Left lung (tissue), 10 donors: ENCODE measurements around the gene TXNL1. TPM values are rescaled to one million over a fixed set of nuclear protein-coding genes. Genes with fewer than 3 reads are reported as not detected.

Experiments
- ATAC-seq: fragments of 200-7000 bp; cut with Tn5 transposase; one replicate; pipeline ENCODE4 v1.9.1; 2020; ENCODE audit warnings: moderate library complexity
- DNase-seq, 4 donors: peaks; one replicate each; pipeline ENCODE4 v3.0.0-alpha.2; 2013 to 2020
- H3K27ac ChIP-seq, 2 donors: fragments of 200-600 bp; sonication (generic) in 1 of 2; one replicate each; pipeline versions ENCODE4 v1.5.0 to v1.8.0; 2020 to 2021
- H3K27me3 ChIP-seq, 2 donors: fragments of 200-600 bp; sonication (generic) in 1 of 2; one replicate each; pipeline versions ENCODE4 v1.5.0 to v1.8.0; 2020 to 2021
- H3K36me3 ChIP-seq, 2 donors: fragments of 200-600 bp; sonication (generic) in 1 of 2; one replicate each; pipeline versions ENCODE4 v1.5.0 to v1.8.0; 2020 to 2021
- H3K4me1 ChIP-seq, 2 donors: fragments of 200-600 bp; one replicate each; pipeline ENCODE4 v1.8.0; 2021
- H3K4me3 ChIP-seq, 2 donors: fragments of 200-600 bp; sonication (generic) in 1 of 2; one replicate each; pipeline versions ENCODE4 v1.5.0 to v1.8.0; 2020 to 2021; ENCODE audit warnings: mild to moderate bottlenecking in 1 of 2
- H3K9me3 ChIP-seq, 2 donors: fragments of 200-600 bp; sonication (generic) in 1 of 2; one replicate each; pipeline versions ENCODE4 v1.5.0 to v1.8.0; 2020 to 2021
- intact Hi-C, 2 donors: fragments of 100-400 bp; cut with DNase I; formaldehyde crosslinking; loops; one replicate each; pipeline versions ENCODE4 v1.11.2 to v1.14.2; 2022
- polyA plus RNA-seq, 6 donors: library from polyadenylated mRNA; unstranded; fragments of 120-200 nt; gene quantifications; one replicate each; pipeline ENCODE4 v1.2.1, GENCODE V29; 2013; ENCODE audit not compliant: insufficient read length in 6 of 6
- total RNA-seq, 2 donors: library from RNA; stranded (reverse); fragmentation: NEBNext Ultra II Directional; extraction: Animal tissue kit (Norgen Biotek cat#: 25700); gene quantifications; one replicate each; pipeline ENCODE4 v1.2.1, GENCODE V29; 2021
- TF ChIP-seq, protein P1 (sequence below), 2 donors: fragments of 200-600 bp; sonication (generic) in 1 of 2; IDR thresholded peaks; one replicate each; pipeline versions ENCODE4 v1.5.0 to v1.8.0; 2021; ENCODE audit warnings: antibody characterized with exemption in 2 of 2
- donor health status: DM: no; HTN: yes; CAD: no.
- donor health status: DM: no; HTN: no; CAD: no.

The TXNL1 gene
- total and polyA plus RNA-seq, 8 donors = 54.3 to 120 (median 105) TPM

- DNase-seq = no peak
- Histone ChIP-seq H3K27ac (no peak overlapping the region), H3K36me3 (peaks cover 0 to 14% of the 10 kb centered on the region in 2 donors), H3K4me1 (no peaks in the 10 kb centered on the region), H3K4me3 (no peak overlapping the region), H3K9me3 (no peaks in the 10 kb centered on the region), H3K27me3 (no peaks in the 10 kb centered on the region)
- intact Hi-C loops = no loop called here
- TF ChIP-seq, protein P1, sequence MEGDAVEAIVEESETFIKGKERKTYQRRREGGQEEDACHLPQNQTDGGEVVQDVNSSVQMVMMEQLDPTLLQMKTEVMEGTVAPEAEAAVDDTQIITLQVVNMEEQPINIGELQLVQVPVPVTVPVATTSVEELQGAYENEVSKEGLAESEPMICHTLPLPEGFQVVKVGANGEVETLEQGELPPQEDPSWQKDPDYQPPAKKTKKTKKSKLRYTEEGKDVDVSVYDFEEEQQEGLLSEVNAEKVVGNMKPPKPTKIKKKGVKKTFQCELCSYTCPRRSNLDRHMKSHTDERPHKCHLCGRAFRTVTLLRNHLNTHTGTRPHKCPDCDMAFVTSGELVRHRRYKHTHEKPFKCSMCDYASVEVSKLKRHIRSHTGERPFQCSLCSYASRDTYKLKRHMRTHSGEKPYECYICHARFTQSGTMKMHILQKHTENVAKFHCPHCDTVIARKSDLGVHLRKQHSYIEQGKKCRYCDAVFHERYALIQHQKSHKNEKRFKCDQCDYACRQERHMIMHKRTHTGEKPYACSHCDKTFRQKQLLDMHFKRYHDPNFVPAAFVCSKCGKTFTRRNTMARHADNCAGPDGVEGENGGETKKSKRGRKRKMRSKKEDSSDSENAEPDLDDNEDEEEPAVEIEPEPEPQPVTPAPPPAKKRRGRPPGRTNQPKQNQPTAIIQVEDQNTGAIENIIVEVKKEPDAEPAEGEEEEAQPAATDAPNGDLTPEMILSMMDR (IDR thresholded peaks at IDR 0.05) = no peak
- no peak for ATAC-seq
Measured at GRCh38 chr18:56672981-56673380, 34.6 kb upstream of the TXNL1 start.

DNA sequence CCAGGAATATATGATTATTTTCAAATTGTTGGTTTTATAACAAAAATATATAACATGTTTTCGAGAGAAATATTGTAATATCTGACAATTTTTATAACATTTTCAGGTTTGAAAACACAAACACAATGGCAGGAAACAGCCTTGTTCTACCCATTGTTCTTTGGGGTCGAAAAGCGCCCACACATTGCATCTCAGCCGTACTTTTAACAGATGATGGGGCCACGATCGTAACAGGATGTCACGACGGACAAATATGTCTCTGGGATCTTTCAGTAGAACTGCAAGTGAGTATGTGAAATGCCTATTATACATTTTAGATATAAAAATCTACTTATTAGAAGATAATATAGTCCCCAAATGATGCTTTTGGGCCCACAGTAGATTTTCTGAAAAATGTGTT, 34.0 kb upstream of the TXNL1 start:
- DNase-seq (no peak), ATAC-seq (no peak)
- intact Hi-C loops = no loop called here
- H3K27me3 ChIP-seq = no peaks in the 10 kb centered on the region
- H3K9me3 ChIP-seq = no peaks in the 10 kb centered on the region
- TF ChIP-seq, protein P1 (IDR thresholded peaks at IDR 0.05) = no peak
- no peak overlapping the region for H3K27ac ChIP-seq
- H3K36me3 ChIP-seq = peaks cover 0 to 14% of the 10 kb centered on the region in 2 donors
- H3K4me3 ChIP-seq = no peak overlapping the region
- no peaks in the 10 kb centered on the region for H3K4me1 ChIP-seq

DNA sequence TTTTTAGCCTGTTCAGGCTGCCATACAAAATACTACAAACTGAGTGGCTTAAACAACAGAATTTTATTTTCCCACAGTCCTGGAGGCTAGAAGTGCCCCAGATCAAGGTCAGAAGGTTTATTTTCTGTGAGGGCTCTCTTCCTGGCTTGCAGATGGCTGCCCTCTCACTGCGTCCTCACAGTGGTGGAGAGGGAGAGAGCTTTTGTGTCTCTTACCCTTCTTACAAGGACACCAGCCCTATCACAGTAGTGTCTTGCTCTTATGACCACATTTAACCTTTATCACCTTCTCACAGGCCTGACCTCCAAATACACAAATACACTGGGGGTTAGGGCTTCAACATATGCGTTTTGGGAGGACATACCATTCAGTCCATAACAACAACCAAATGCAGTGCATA, 24.5 kb upstream of the TXNL1 start:
- no peak for DNase-seq
- TF ChIP-seq, protein P1 (IDR thresholded peaks at IDR 0.05) = no peak
- Histone ChIP-seq H3K27me3 (no peaks in the 10 kb centered on the region), H3K4me3 (no peak overlapping the region), H3K27ac (no peak overlapping the region), H3K4me1 (no peaks in the 10 kb centered on the region), H3K9me3 (no peaks in the 10 kb centered on the region), H3K36me3 (no peaks in the 10 kb centered on the region)
- ATAC-seq = no peak
- intact Hi-C loops = no loop called here

- H3K36me3 ChIP-seq = no peaks in the 10 kb centered on the region
- ATAC-seq (no peak), DNase-seq (no peak)
- H3K4me1 ChIP-seq = no peaks in the 10 kb centered on the region
- no peak overlapping the region for H3K4me3 ChIP-seq
- intact Hi-C loops = no loop called here
- H3K9me3 ChIP-seq = no peaks in the 10 kb centered on the region
- H3K27ac ChIP-seq = no peak overlapping the region
- TF ChIP-seq, protein P1 (IDR thresholded peaks at IDR 0.05) = no peak
- no peaks in the 10 kb centered on the region for H3K27me3 ChIP-seq
Measured at GRCh38 chr18:56662502-56662901, 24.1 kb upstream of the TXNL1 start.

DNA sequence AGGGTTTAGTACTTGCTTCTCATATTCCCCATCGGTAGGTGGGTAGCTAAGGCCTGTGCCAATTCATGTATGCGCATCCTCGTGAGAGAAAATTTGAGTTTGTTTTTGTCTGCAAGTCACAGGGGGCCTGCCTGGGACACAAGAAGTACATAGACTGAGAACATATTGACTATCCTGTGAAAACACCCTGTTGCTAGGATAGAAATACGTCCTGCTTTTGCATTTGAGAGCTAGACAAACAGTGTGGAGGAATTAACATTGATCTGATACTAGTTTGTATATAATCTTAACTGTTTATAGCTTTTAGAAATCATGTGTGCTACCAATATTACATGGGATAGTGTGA, 23.6 kb upstream of the TXNL1 start:
- Histone ChIP-seq H3K4me1 (no peaks in the 10 kb centered on the region), H3K4me3 (no peak overlapping the region), H3K27me3 (no peaks in the 10 kb centered on the region), H3K9me3 (no peaks in the 10 kb centered on the region), H3K27ac (no peak overlapping the region), H3K36me3 (no peaks in the 10 kb centered on the region)
- DNase-seq (no peak), ATAC-seq (no peak)
- TF ChIP-seq, protein P1 (IDR thresholded peaks at IDR 0.05) = no peak
- intact Hi-C loops = no loop called here
